HG03097 (cell line): ENCODE data around the gene ARF5.
A peak's percentile ranks its signal among the peaks of the same experiment; 100 is the strongest.
"Not testable (repeated sequence)": the region's sequence is repeated elsewhere in the genome, so short reads cannot be mapped to it uniquely, and the experiment has no call there.

Experiments used
- ATAC-seq: cut with Tn5 transposase; IDR thresholded peaks from one replicate; pipeline ENCODE4 v1.9.1; 2021; ENCODE audit not compliant: unreplicated experiment, low FRiP score

Gene ARF5

GRCh38 chr7:127588019-127588696 is at the start of gene ARF5:
Gene ARF5, plus strand, starts transcription at chr7:127588411. Its CDS starts 88 bp downstream, at chr7:127588499.
- peak; percentile 61 for ATAC-seq

- no peak for ATAC-seq
Observed at GRCh38 chr7:127539116-127539515, 49.1 kb upstream of the ARF5 start.

GRCh38 chr7:127540461-127540860 is 47.8 kb upstream of the ARF5 start:
- not testable (repeated sequence) for ATAC-seq

- no peak for ATAC-seq
Observed at GRCh38 chr7:127541548-127541947, 46.7 kb upstream of the ARF5 start.

- no peak for ATAC-seq
Observed at GRCh38 chr7:127546313-127546712, 41.9 kb upstream of the ARF5 start.

- ATAC-seq, result no peak
Observed at GRCh38 chr7:127550247-127550646, 38.0 kb upstream of the ARF5 start.

GRCh38 chr7:127551941-127552340 is 36.3 kb upstream of the ARF5 start:
- no peak for ATAC-seq

DNA sequence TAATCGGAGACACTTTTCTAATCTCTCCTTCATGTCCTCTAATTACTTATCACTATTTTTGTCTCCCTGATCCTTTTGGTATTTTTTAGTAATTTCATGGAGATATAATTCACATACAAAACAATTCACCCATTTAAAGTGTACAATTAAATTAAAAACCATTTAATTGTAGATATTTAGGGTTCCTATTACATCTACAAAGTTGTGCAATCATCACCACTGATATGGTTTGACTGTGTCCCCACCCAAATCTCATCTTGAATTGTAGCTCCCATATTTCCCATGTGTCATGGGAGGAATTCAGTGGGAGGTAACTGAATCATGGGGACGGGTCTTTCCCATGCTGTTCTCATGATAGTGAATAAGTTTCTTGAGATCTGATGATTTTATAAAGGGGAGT is 31.8 kb upstream of the ARF5 start:
- no peak for ATAC-seq

DNA sequence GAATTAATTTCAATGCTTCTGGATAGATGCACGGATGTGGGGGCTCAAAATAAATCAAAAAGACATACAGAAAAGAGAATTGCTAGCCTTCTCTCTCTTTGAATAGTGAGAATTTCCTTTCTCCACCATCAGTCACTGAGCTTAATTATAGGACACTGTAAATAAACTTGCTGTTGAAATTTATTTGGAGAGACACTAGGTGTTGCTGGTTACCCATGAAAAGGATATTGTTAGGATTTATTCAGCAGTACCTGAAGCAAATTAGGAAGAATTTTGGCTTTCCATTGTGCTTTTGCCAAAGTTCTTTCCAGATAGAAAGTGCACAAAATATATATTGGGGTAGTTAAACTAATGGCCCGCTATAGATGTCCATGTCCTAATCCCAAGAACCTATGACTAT is 30.4 kb upstream of the ARF5 start:
- no peak for ATAC-seq

DNA sequence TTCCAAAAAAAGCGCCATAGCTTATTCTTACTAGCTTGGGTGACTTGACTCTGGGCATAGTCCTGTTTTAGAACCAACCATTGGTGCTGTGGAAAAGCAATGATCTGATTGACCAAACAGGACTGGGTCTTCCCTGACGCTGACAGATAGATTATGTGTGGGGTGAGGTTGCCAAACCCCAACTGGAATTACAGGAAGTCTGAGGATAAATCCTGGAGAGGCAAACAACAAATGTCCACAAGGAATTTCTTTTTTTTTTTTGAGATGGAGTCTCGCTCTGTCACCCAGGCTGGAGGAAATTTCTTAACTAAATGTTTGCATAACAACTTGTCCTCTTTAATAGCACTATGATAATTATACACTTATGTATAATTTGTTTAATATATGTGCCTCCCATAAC is 22.0 kb upstream of the ARF5 start:
- ATAC-seq, result no peak

DNA sequence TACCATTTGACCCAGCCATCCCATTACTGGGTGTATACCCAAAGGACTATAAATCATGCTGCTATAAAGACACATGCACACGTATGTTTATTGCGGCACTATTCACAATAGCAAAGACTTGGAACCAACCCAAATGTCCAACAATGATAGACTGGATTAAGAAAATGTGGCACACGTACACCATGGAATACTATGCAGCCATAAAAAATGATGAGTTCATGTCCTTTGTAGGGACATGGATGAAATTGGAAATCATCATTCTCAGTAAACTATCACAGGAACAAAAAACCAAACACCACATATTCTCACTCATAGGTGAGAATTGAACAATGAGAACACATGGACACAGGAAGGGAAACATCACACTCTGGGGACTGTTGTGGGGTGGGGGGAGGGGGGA is 20.2 kb upstream of the ARF5 start:
- not testable (repeated sequence) for ATAC-seq

- no peak for ATAC-seq
Observed at GRCh38 chr7:127571741-127572505, 16.3 kb upstream of the ARF5 start.

GRCh38 chr7:127578036-127578684 is 10.1 kb upstream of the ARF5 start:
- no peak for ATAC-seq

DNA sequence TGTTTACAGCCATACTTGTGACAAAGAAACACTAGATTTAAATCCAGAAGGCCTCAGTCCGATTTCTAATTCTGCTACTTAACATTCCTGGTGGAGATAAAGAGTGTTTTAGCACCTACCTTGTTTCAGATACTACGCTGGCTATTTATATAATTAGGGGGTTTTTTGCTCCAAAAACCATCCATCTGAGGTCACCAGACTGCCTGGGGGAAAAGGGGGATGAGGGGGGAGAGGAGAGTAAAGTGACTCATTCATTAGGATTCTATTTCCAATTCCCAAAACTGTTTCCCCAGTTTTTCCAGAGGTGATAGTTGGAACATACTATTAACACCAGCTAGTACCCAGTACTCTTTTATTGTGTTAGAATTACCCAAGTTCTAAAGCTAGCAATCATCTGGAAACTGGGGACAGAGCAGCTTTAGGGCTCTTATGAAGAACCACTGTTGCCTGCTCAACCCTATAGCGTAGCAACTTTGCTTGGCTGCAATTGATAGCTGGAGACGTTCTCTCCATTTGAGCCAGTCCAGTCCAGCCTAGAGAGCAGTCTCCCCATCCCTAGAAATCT is 9.4 kb upstream of the ARF5 start:
- ATAC-seq, result no peak

GRCh38 chr7:127580612-127581011 is 7.6 kb upstream of the ARF5 start:
- ATAC-seq, result no peak

DNA sequence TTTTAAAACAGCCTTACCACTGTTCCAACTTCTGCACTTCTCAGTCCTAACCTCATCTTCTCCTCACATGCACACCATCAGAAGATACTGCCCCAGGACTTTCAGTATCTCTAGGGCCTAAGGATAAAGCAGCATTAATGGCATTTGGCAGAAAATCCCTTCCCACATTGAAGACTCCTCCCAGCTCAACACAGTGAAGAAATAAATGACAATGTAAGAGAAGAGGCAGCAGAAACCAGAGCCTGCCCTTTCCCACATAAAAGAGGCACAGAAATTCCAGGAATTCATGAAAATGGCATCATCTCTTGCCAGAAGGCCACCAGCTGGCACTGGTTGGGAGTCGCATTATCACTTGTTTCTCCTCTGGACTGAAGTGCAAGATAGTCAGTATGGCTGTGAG is 6.5 kb upstream of the ARF5 start:
- no peak for ATAC-seq

DNA sequence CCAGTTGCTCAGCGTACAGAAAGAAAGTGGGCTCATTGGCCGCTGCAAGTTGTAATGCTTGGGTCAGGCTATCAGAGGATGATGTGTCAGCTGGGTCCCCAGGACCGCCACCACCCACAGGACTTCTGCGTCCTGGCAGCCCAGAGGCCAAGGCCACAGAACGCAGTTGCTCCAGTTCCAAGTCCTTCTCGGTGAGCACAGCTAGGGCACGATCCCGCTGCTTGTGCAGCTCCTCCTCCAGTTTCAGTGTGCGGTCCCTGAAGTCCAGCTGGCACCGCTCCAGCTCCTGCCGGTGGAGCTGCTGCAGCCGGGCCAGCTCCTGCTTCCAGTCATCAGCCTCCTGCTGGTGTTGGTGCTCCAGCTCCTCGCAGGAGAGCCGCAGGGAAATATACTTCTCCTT is 5.8 kb upstream of the ARF5 start:
- no peak for ATAC-seq

GRCh38 chr7:127584648-127585043 is 3.6 kb upstream of the ARF5 start:
- no peak for ATAC-seq

GRCh38 chr7:127585044-127585953 is 2.9 kb upstream of the ARF5 start, which contains the start of gene GCC1:
Gene GCC1, minus strand, starts transcription at chr7:127585596. Its CDS starts 414 bp downstream, at chr7:127585182.
- peak; percentile 71 for ATAC-seq

DNA sequence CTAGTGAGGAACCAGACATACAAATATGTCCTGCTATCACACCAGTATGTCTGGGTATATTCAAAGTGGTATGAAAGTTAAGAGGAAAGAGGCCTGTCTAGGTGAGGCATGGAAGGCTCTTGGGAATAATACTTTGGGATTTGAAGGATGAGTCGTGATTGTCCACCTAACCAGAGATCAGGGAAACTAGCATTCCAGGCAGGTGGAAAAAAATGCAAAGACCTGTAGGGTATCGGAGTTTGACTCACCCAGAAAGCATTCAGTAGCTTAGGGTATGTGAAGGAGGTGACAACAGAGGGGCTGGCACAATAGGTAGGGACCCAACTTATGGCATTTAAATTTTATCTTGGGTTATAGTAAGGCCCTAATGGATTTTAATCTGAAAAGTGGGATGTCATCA is 1.9 kb upstream of the ARF5 start:
- no peak for ATAC-seq
